Pancreas (tissue), 10 donors: Measurements from ENCODE around the gene POLR2M. TPM values are rescaled to one million over a fixed set of nuclear protein-coding genes. Genes with fewer than 3 reads are reported as not detected.

Source experiments
- ATAC-seq, 4 donors: fragments of 200-7000 bp; cut with Tn5 transposase; one replicate each; pipeline versions ENCODE4 v1.8.0 to v1.9.1; 2020; ENCODE audit warnings: mild to moderate bottlenecking in 4 of 4, moderate library complexity in 4 of 4
- DNase-seq, 6 donors: peaks; one replicate each; pipeline ENCODE4 v3.0.0-alpha.2; 2020
- FAIRE-seq: peaks from 2 replicates; lab custom pipeline; 2012; peaks lifted over from hg19 to GRCh38; lab: Jason Lieb, UNC
- H3K27ac ChIP-seq, 4 donors: fragments of 200-600 bp; sonication (generic); 1 replicate in 3 of 4; 2 replicates in 1 of 4; pipeline versions ENCODE4 v1.5.0 to v1.8.0; 2020
- H3K27me3 ChIP-seq, 4 donors: fragments of 200-600 bp; one replicate each; pipeline ENCODE4 v1.8.0; 2021
- H3K36me3 ChIP-seq, 3 donors: fragments of 200-600 bp; sonication (generic) in 1 of 3; one replicate each; pipeline versions ENCODE4 v1.5.0 to v1.8.0; 2020 to 2021
- H3K4me1 ChIP-seq, 3 donors: fragments of 200-600 bp; one replicate each; pipeline ENCODE4 v1.8.0; 2021
- H3K4me3 ChIP-seq, 4 donors: fragments of 200-600 bp; sonication (generic) in 2 of 4; one replicate each; pipeline versions ENCODE4 v1.5.0 to v1.8.0; 2020 to 2021
- H3K9me3 ChIP-seq, 4 donors: fragments of 200-600 bp; one replicate each; pipeline ENCODE4 v1.8.0; 2021
- WGBS, 2 donors: extraction: QIAGEN DNeasy Blood & Tissue Kit; methylation state at CpG; one replicate each; pipeline ENCODE4 v1.1.7; 2013; 5-methylcytosine and 5-hydroxymethylcytosine counted together
- intact Hi-C, 3 donors: fragments of 100-400 bp; cut with DNase I; formaldehyde crosslinking; loops; one replicate each; pipeline versions ENCODE4 v1.11.1 to v1.14.2; 2022
- polyA plus RNA-seq, 2 donors: library from polyadenylated mRNA; stranded (reverse); fragments of 200-250 nt; gene quantifications; one replicate each; pipeline ENCODE4 v1.2.3, GENCODE V29; 2013
- total RNA-seq, 6 donors: library from RNA; stranded (reverse); fragmentation: NEBNext Ultra II Directional in 4 of 6; extraction: Animal tissue kit (Norgen Biotek cat#: 25700) in 4 of 6; gene quantifications; one replicate each; pipeline versions ENCODE4 v1.2.1 to v1.2.4, GENCODE V29; 2021 to 2023
- TF ChIP-seq, protein P1 (sequence below), 4 donors: fragments of 200-600 bp; sonication (generic) in 3 of 4; IDR thresholded peaks; one replicate each; pipeline versions ENCODE4 v1.5.0 to v1.8.0; 2021; ENCODE audit warnings: antibody characterized with exemption in 4 of 4
- donor health status: healthy with polysubstance abuse.
- donor health status: DM: no; HTN: no; CAD: no; lungs with moderate emphysema.
- donor health status: DM: no; HTN: no; CAD: no.
- donor health status: control.
- donor health status: control.
- donor health status: Bipolar disorder and iron deficiency.
- donor health status: DM: yes; HTN: yes; CAD: no.
- donor health status: DM: no; HTN: no; CAD: no.
- donor health status: DM: no; HTN: no; CAD: no.
- donor health status: DM: yes; HTN: yes; CAD: no.

The POLR2M gene
- total and polyA plus RNA-seq, 8 donors, result 30.3 to 54.1 (median 40.6) TPM

DNA sequence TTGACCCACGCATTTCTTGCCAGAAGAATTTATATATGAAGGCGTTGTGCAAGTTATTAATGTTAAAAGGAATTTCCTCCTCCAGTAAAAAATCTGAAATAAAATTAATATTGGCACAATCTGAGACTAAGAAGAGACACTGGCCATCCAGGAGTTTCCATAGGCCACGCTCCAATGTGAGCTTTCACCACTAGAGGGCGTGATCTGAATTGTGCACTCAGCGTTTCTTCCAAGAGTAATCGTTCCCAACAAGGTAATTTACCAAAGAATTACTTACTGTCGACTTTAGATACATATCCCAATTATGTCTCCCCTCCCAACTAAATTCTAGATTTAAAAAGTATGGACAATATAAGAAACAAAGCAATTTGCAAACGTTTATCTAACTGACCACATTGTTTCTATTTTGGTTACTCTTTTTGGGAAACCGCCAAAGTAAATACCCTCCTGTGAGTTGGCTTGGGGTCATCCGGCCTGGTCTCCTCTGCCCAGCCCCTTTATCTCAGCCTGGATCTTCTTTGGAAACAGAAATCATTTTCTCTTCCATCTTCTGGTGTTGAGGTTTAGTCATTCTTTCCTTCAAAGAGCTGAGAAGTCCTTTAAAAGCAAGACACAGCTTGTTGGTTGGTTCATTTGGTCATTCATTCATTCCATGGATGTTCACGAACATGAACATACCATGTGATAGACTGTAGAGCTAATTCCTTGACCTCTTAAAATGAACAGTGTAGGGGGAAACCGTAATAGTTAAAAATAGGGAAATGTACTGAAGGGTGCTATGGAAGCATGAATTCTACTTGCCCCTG lies 26.2 kb downstream of the POLR2M start:
- FAIRE-seq (peak; percentile 37), DNase-seq (peak in 5 of 6 donors; percentile 27 to 71 (median 52)), ATAC-seq (peak; percentile 66 to 93 (median 82))
- no peaks in the 10 kb centered on the region for H3K27me3 ChIP-seq
- no peak overlapping the region for H3K4me3 ChIP-seq
- 33 to 36% methylated on average over 12 of the region's 12 CpGs for WGBS, 2 donors
- H3K9me3 ChIP-seq, result no peaks in the 10 kb centered on the region
- TF ChIP-seq, protein P1, sequence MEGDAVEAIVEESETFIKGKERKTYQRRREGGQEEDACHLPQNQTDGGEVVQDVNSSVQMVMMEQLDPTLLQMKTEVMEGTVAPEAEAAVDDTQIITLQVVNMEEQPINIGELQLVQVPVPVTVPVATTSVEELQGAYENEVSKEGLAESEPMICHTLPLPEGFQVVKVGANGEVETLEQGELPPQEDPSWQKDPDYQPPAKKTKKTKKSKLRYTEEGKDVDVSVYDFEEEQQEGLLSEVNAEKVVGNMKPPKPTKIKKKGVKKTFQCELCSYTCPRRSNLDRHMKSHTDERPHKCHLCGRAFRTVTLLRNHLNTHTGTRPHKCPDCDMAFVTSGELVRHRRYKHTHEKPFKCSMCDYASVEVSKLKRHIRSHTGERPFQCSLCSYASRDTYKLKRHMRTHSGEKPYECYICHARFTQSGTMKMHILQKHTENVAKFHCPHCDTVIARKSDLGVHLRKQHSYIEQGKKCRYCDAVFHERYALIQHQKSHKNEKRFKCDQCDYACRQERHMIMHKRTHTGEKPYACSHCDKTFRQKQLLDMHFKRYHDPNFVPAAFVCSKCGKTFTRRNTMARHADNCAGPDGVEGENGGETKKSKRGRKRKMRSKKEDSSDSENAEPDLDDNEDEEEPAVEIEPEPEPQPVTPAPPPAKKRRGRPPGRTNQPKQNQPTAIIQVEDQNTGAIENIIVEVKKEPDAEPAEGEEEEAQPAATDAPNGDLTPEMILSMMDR (IDR thresholded peaks at IDR 0.05), result peak; percentile 80 to 93 (median 87)
- no peaks in the 10 kb centered on the region for H3K36me3 ChIP-seq
- peaks cover 0 to 4% (median 0%) of the 10 kb centered on the region in 3 donors for H3K4me1 ChIP-seq
- intact Hi-C loops, result no loop called here
- no peak overlapping the region for H3K27ac ChIP-seq

DNA sequence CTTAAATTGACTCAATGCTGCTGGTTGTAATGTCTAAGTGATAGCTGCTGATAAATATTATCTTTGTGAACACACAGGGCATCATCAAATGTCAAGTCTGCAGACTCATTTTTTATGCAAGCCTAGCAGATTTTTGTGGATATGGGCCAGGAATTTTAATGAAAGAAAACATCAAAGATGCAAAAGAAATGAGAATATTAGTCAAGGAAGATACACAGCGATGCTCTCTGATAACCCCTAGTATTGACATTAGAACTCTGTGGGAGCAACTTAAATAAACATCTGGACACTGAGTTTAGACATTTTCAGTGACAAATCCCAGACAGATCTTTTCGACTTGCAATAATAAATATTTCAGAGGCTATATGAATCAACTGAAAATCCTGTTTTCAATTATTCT lies 28.3 kb downstream of the POLR2M start:
- no peak for ATAC-seq
- 62 to 73% methylated on average over 2 of the region's 2 CpGs for WGBS, 2 donors
- H3K9me3 ChIP-seq, result no peaks in the 10 kb centered on the region
- TF ChIP-seq, protein P1 (IDR thresholded peaks at IDR 0.05), result no peak
- no peak for DNase-seq
- no peak for FAIRE-seq
- H3K27me3 ChIP-seq, result no peaks in the 10 kb centered on the region
- peaks cover 0 to 4% (median 0%) of the 10 kb centered on the region in 3 donors for H3K4me1 ChIP-seq
- H3K27ac ChIP-seq, result no peak overlapping the region
- H3K4me3 ChIP-seq, result no peak overlapping the region
- no peaks in the 10 kb centered on the region for H3K36me3 ChIP-seq
- intact Hi-C loops, result no loop called here

DNA sequence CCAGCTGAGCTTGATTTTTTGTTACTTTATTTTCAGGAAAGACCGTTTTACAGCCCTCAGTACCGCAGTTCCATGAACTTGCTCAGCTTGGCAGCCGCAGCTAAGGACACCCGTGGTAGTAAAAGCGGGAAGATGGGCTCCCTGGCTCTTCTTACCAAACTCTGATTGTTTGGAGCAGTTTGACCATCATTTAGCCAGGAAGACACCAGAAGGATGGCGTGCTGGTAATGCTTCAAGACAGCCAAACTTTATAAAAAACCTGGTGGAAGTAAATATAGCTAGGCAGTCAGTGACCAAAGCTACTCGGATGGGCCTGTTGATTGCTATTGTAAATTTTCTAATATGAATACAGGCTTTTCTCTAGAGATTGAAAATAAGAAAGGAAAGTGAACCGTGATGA lies 28.9 kb downstream of the POLR2M start:
- H3K9me3 ChIP-seq, result no peaks in the 10 kb centered on the region
- peaks cover 0 to 4% (median 0%) of the 10 kb centered on the region in 3 donors for H3K4me1 ChIP-seq
- FAIRE-seq, result no peak
- no peak overlapping the region for H3K27ac ChIP-seq
- no peak for DNase-seq
- WGBS, 2 donors, result 86 to 93% methylated on average over 8 of the region's 8 CpGs
- no peaks in the 10 kb centered on the region for H3K27me3 ChIP-seq
- intact Hi-C loops, result no loop called here
- no peaks in the 10 kb centered on the region for H3K36me3 ChIP-seq
- TF ChIP-seq, protein P1 (IDR thresholded peaks at IDR 0.05), result no peak
- no peak for ATAC-seq
- no peak overlapping the region for H3K4me3 ChIP-seq

DNA sequence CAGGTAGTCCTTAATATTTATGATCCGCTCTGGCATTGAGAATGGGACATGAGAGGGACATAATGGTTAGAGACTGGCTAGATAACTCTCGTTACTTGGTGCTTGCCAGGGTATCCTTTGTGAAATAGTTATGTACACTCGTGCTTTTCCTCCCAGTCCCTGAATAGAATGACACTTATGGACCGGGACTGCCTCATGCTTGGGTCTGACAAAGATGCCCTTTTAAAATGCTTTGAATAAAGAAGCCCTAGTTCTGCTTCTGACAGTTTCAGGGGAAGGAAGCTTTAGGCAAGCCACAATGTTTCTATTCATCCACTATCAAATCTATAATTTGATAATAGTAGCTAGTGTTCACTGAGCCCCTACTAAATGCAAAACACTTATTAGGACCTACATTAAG lies 29.4 kb downstream of the POLR2M start:
- no peak for FAIRE-seq
- H3K4me3 ChIP-seq, result no peak overlapping the region
- no peak for ATAC-seq
- intact Hi-C loops, result no loop called here
- peaks cover 0 to 4% (median 0%) of the 10 kb centered on the region in 3 donors for H3K4me1 ChIP-seq
- no peaks in the 10 kb centered on the region for H3K36me3 ChIP-seq
- no peaks in the 10 kb centered on the region for H3K9me3 ChIP-seq
- DNase-seq, result no peak
- no peak overlapping the region for H3K27ac ChIP-seq
- WGBS, 2 donors, result 84 to 90% methylated on average over 4 of the region's 4 CpGs
- H3K27me3 ChIP-seq, result no peaks in the 10 kb centered on the region
- TF ChIP-seq, protein P1 (IDR thresholded peaks at IDR 0.05), result no peak

DNA sequence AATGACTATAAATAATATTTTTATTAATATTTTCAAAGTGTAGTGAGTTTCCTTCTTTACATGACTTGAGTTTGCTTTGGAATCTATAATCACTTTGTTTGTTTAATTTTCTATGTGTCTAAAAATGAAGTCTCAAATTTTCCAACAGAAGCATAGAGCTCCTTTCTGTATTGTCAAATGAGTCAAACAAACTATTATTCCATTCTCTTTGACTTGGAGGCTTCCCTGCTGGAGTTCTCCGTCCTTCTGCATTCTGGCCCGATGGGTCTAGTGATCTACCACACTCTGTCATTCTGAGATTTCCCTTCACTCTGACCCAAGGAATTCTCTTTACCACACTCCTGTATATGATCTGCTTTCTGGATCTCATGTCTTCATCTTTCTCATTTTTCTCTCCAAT lies 30.1 kb downstream of the POLR2M start:
- TF ChIP-seq, protein P1 (IDR thresholded peaks at IDR 0.05), result no peak
- H3K27ac ChIP-seq, result no peak overlapping the region
- whole genome bisulfite sequencing, 2 donors, result 96 to 98% methylated on average over 2 of the region's 2 CpGs
- intact Hi-C loops, result no loop called here
- no peak overlapping the region for H3K4me3 ChIP-seq
- H3K4me1 ChIP-seq, result peaks cover 0 to 4% (median 0%) of the 10 kb centered on the region in 3 donors
- DNase-seq, result no peak
- FAIRE-seq, result no peak
- H3K27me3 ChIP-seq, result no peaks in the 10 kb centered on the region
- no peaks in the 10 kb centered on the region for H3K9me3 ChIP-seq
- H3K36me3 ChIP-seq, result no peaks in the 10 kb centered on the region
- no peak for ATAC-seq
